Fibroblast of mammary gland (primary cell): ENCODE measurements around the gene C16orf74.

Experiments
- DNase-seq: peaks from one replicate; pipeline ENCODE4 v3.0.0-alpha.2; 2010; ENCODE audit warnings: low read depth
- H3K4me3 ChIP-seq: 2 replicates; pipeline ENCODE4 v1.5.1; 2011; ENCODE audit warnings: low read depth, mild to moderate bottlenecking, low read length, moderate library complexity; ENCODE audit not compliant: control insufficient read depth
- TF ChIP-seq, protein P1 (sequence below): conservative IDR thresholded peaks from 2 replicates; pipeline ENCODE4 v1.5.1; 2011; ENCODE audit warnings: low read depth, low read length, inconsistent platforms; ENCODE audit not compliant: control insufficient read depth, insufficient read depth

C16orf74 gene

GRCh38 chr16:85733155-85733838 is 17.6 kb downstream of the C16orf74 start:
- TF ChIP-seq, protein P1, sequence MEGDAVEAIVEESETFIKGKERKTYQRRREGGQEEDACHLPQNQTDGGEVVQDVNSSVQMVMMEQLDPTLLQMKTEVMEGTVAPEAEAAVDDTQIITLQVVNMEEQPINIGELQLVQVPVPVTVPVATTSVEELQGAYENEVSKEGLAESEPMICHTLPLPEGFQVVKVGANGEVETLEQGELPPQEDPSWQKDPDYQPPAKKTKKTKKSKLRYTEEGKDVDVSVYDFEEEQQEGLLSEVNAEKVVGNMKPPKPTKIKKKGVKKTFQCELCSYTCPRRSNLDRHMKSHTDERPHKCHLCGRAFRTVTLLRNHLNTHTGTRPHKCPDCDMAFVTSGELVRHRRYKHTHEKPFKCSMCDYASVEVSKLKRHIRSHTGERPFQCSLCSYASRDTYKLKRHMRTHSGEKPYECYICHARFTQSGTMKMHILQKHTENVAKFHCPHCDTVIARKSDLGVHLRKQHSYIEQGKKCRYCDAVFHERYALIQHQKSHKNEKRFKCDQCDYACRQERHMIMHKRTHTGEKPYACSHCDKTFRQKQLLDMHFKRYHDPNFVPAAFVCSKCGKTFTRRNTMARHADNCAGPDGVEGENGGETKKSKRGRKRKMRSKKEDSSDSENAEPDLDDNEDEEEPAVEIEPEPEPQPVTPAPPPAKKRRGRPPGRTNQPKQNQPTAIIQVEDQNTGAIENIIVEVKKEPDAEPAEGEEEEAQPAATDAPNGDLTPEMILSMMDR: no peak
- DNase-seq: no peak
- no peak overlapping the region for H3K4me3 ChIP-seq

GRCh38 chr16:85731179-85731578 is 19.7 kb downstream of the C16orf74 start:
- DNase-seq: no peak
- TF ChIP-seq, protein P1: no peak
- no peak overlapping the region for H3K4me3 ChIP-seq

DNA sequence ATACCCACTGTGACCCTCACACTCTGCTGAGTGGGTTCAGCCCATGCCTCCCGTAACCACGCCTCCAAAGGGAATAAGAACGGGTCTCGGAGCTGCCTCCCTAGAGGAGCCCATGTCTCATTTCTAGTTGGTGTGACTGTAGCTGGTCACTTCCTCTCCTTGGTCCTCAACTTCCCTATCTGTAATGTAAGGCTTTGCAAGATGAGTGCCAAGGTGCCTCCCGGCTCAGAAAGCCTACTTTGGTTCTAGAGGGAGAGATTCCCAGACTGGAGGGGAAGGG is 20.8 kb downstream of the C16orf74 start:
- TF ChIP-seq, protein P1: no peak
- no peak overlapping the region for H3K4me3 ChIP-seq
- no peak for DNase-seq

GRCh38 chr16:85729452-85730185 is 21.3 kb downstream of the C16orf74 start:
- H3K4me3 ChIP-seq: no peak overlapping the region
- TF ChIP-seq, protein P1: no peak
- DNase-seq: peak; percentile 19

DNA sequence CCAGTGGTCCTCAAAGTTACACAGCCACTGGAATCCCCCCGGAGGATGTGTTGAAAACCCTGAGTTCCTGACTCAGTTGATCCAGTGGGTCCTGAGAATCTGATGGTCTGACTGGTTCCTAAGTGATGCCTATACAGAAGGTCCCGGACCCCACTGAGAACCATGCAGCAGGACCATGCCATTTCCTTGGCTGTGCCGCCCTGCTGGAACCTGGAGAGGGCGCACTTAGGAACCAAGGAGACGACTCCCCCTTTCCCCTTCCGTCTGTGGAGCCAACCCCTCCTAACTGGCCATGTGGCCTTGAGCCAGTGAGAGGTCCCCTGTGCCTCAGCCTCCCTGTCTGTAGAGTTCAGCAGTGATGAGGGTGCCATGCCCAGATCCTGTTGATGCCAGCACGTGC is 22.0 kb downstream of the C16orf74 start:
- no peak overlapping the region for H3K4me3 ChIP-seq
- TF ChIP-seq, protein P1: peak; percentile 17
- no peak for DNase-seq

DNA sequence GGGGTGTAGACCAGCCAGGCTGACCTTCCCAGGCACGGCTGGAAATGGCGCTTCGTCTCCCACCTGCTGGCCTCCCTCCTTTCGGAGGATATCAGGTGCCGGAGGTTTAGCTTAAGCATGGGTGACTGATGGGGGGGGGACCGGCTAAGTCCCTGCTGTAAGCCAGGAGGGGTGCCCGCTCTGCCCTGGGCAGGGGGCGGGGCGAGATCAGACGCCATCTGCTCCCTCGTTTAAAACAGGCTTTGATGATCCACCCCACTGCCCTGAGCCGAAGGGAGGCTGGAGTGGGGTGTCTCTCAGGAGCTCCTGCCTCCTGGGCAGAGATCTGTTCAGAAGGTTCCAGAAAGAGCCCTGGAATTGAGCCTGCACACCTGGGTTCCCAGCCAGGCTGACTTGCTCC is 26.0 kb downstream of the C16orf74 start:
- TF ChIP-seq, protein P1: no peak
- H3K4me3 ChIP-seq: no peak overlapping the region
- no peak for DNase-seq
